ENCODE data around the gene ASF1B. TPM values are rescaled to one million over a fixed set of nuclear protein-coding genes. Genes with fewer than 3 reads are reported as not detected.

Gene ASF1B
- total and polyA plus RNA-seq, 2 donors (not counting 1 experiment from before 2014, with no cell fraction given) = 2.6 to 6.5 TPM

GRCh38 chr19:14110650-14111049 is 25.7 kb downstream of the ASF1B start:
- Histone ChIP-seq H3K27ac (ENCODE audit: insufficient read depth, low read length) (no peak overlapping the region), H3K79me2 (ENCODE audit: control insufficient read depth, insufficient read depth, low read length) (peaks cover 33% of the 10 kb centered on the region), H3K4me3 (replicated peaks in 1 of 4; ENCODE audit: control extremely low read depth in 1 of 4, insufficient read depth in 1 of 4, low read depth in 3 of 4, low read length in 4 of 4) (no peak overlapping the region), H3K36me3 (ENCODE audit: control insufficient read depth, insufficient read depth, low read length) (peaks cover 2% of the 10 kb centered on the region), H3K4me2 (ENCODE audit: extremely low read depth, insufficient read depth, low read length) (no peak overlapping the region), H4K20me1 (ENCODE audit: control insufficient read depth, extremely low read depth, insufficient read depth, low read length) (no peaks in the 10 kb centered on the region), H3K27me3 (ENCODE audit: control insufficient read depth, insufficient read depth, low read length) (no peaks in the 10 kb centered on the region), H2AFZ (ENCODE audit: low read length) (no peak overlapping the region), H3K9ac (ENCODE audit: insufficient read depth, low read length) (no peak overlapping the region), H3K9me3 (ENCODE audit: control insufficient read depth, insufficient read depth, low read depth, low read length) (no peaks in the 10 kb centered on the region), H3K4me1 (ENCODE audit: control insufficient read depth, extremely low read depth, insufficient read depth, low read length) (peaks cover 21% of the 10 kb centered on the region)
- no peak for DNase-seq (ENCODE audit: low read depth in 2 of 2)
- TF ChIP-seq EZH2 (IDR thresholded peaks at IDR 0.05; ENCODE audit: low read length, missing control alignments) (no peak), CTCF (conservative IDR thresholded peaks at IDR 0.05 in 1 of 2, IDR thresholded peaks at IDR 0.05 in 1 of 2; ENCODE audit: low read depth in 1 of 2, low read length in 2 of 2) (no peak)

GRCh38 chr19:14107581-14108461 is 28.6 kb downstream of the ASF1B start:
- Histone ChIP-seq H2AFZ (ENCODE audit: low read length) (no peak overlapping the region), H3K9me3 (ENCODE audit: control insufficient read depth, insufficient read depth, low read depth, low read length) (no peaks in the 10 kb centered on the region), H3K4me2 (ENCODE audit: extremely low read depth, insufficient read depth, low read length) (no peak overlapping the region), H3K79me2 (ENCODE audit: control insufficient read depth, insufficient read depth, low read length) (peaks cover 12% of the 10 kb centered on the region), H3K27ac (ENCODE audit: insufficient read depth, low read length) (peak overlapping the region; percentile 8), H3K4me1 (ENCODE audit: control insufficient read depth, extremely low read depth, insufficient read depth, low read length) (peaks cover 6% of the 10 kb centered on the region), H3K9ac (ENCODE audit: insufficient read depth, low read length) (no peak overlapping the region), H3K4me3 (replicated peaks in 1 of 4; ENCODE audit: control extremely low read depth in 1 of 4, insufficient read depth in 1 of 4, low read depth in 3 of 4, low read length in 4 of 4) (no peak overlapping the region), H4K20me1 (ENCODE audit: control insufficient read depth, extremely low read depth, insufficient read depth, low read length) (no peaks in the 10 kb centered on the region), H3K27me3 (ENCODE audit: control insufficient read depth, insufficient read depth, low read length) (no peaks in the 10 kb centered on the region), H3K36me3 (ENCODE audit: control insufficient read depth, insufficient read depth, low read length) (peaks cover 2% of the 10 kb centered on the region)
- TF ChIP-seq CTCF (conservative IDR thresholded peaks at IDR 0.05 in 1 of 2, IDR thresholded peaks at IDR 0.05 in 1 of 2; ENCODE audit: low read depth in 1 of 2, low read length in 2 of 2) = no peak
- no peak for TF ChIP-seq EZH2 (IDR thresholded peaks at IDR 0.05; ENCODE audit: low read length, missing control alignments)
- peak in 1 of 2 donors; percentile 67 for DNase-seq (ENCODE audit: low read depth in 2 of 2)

- DNase-seq (ENCODE audit: low read depth in 2 of 2) = no peak
- Histone ChIP-seq H3K9me3 (ENCODE audit: control insufficient read depth, insufficient read depth, low read depth, low read length) (no peaks in the 10 kb centered on the region), H3K36me3 (ENCODE audit: control insufficient read depth, insufficient read depth, low read length) (peaks cover 5% of the 10 kb centered on the region), H3K79me2 (ENCODE audit: control insufficient read depth, insufficient read depth, low read length) (peaks cover 5% of the 10 kb centered on the region), H3K27ac (ENCODE audit: insufficient read depth, low read length) (no peak overlapping the region), H3K4me1 (ENCODE audit: control insufficient read depth, extremely low read depth, insufficient read depth, low read length) (no peaks in the 10 kb centered on the region), H3K4me3 (replicated peaks in 1 of 4; ENCODE audit: control extremely low read depth in 1 of 4, insufficient read depth in 1 of 4, low read depth in 3 of 4, low read length in 4 of 4) (no peak overlapping the region), H3K4me2 (ENCODE audit: extremely low read depth, insufficient read depth, low read length) (no peak overlapping the region), H3K9ac (ENCODE audit: insufficient read depth, low read length) (no peak overlapping the region), H2AFZ (ENCODE audit: low read length) (no peak overlapping the region), H4K20me1 (ENCODE audit: control insufficient read depth, extremely low read depth, insufficient read depth, low read length) (no peaks in the 10 kb centered on the region), H3K27me3 (ENCODE audit: control insufficient read depth, insufficient read depth, low read length) (no peaks in the 10 kb centered on the region)
- TF ChIP-seq CTCF (conservative IDR thresholded peaks at IDR 0.05 in 1 of 2, IDR thresholded peaks at IDR 0.05 in 1 of 2; ENCODE audit: low read depth in 1 of 2, low read length in 2 of 2) = no peak
- TF ChIP-seq EZH2 (IDR thresholded peaks at IDR 0.05; ENCODE audit: low read length, missing control alignments) = no peak
These were observed 29.5 kb downstream of the ASF1B start for GRCh38 chr19:14106840-14107239.

All from fibroblast of lung (primary cell).